ENCODE data around the gene OGFOD3.

Gene OGFOD3

GRCh38 chr17:82344175-82344907 is 74.0 kb downstream of the OGFOD3 start:
- Histone ChIP-seq H3K9ac (ENCODE audit: low read length) (no peak overlapping the region), H4K20me1 (ENCODE audit: low read depth, low read length) (no peaks in the 10 kb centered on the region), H3F3A (ENCODE audit: insufficient read depth) (no peaks in the 10 kb centered on the region), H3K9me3 (ENCODE audit: insufficient read depth, low read length) (no peaks in the 10 kb centered on the region), H2AFZ (ENCODE audit: low read depth, low read length, severe bottlenecking) (no peak overlapping the region), H3K79me2 (ENCODE audit: insufficient read depth, low read length) (no peaks in the 10 kb centered on the region), H3K4me3 (ENCODE audit: insufficient read depth, low read length, poor library complexity, severe bottlenecking) (no peak overlapping the region), H3K27ac (ENCODE audit: low read depth, low read length) (no peak overlapping the region), H3K36me3 (ENCODE audit: low read length) (no peaks in the 10 kb centered on the region), H3K27me3 (ENCODE audit: low read length) (no peaks in the 10 kb centered on the region), H3K9me2 (replicated peaks; ENCODE audit: insufficient read depth, low read length) (no peaks in the 10 kb centered on the region), H3K4me2 (ENCODE audit: low read depth, low read length, poor library complexity, severe bottlenecking) (no peak overlapping the region)
- no peak for TF ChIP-seq CTCF (IDR thresholded peaks at IDR 0.05; ENCODE audit: insufficient read depth, low read length, poor library complexity, severe bottlenecking)

GRCh38 chr17:82343560-82343959 is 74.8 kb downstream of the OGFOD3 start:
- no peaks in the 10 kb centered on the region for H4K20me1 ChIP-seq (ENCODE audit: low read depth, low read length)
- no peak overlapping the region for H3K27ac ChIP-seq (ENCODE audit: low read depth, low read length)
- H3F3A ChIP-seq (ENCODE audit: insufficient read depth), result no peaks in the 10 kb centered on the region
- no peaks in the 10 kb centered on the region for H3K9me3 ChIP-seq (ENCODE audit: insufficient read depth, low read length)
- no peak overlapping the region for H3K4me2 ChIP-seq (ENCODE audit: low read depth, low read length, poor library complexity, severe bottlenecking)
- H2AFZ ChIP-seq (ENCODE audit: low read depth, low read length, severe bottlenecking), result no peak overlapping the region
- H3K4me3 ChIP-seq (ENCODE audit: insufficient read depth, low read length, poor library complexity, severe bottlenecking), result no peak overlapping the region
- no peaks in the 10 kb centered on the region for H3K79me2 ChIP-seq (ENCODE audit: insufficient read depth, low read length)
- no peaks in the 10 kb centered on the region for H3K36me3 ChIP-seq (ENCODE audit: low read length)
- TF ChIP-seq CTCF (IDR thresholded peaks at IDR 0.05; ENCODE audit: insufficient read depth, low read length, poor library complexity, severe bottlenecking), result no peak
- TF ChIP-seq EZH2phosphoT487 (conservative IDR thresholded peaks at IDR 0.05; ENCODE audit: low read length), result no peak
- no peaks in the 10 kb centered on the region for H3K9me2 ChIP-seq (replicated peaks; ENCODE audit: insufficient read depth, low read length)
- H3K27me3 ChIP-seq (ENCODE audit: low read length), result no peaks in the 10 kb centered on the region
- no peak overlapping the region for H3K9ac ChIP-seq (ENCODE audit: low read length)

- Histone ChIP-seq H3K9me3 (ENCODE audit: insufficient read depth, low read length) (no peaks in the 10 kb centered on the region), H3K4me3 (ENCODE audit: insufficient read depth, low read length, poor library complexity, severe bottlenecking) (no peak overlapping the region), H4K20me1 (ENCODE audit: low read depth, low read length) (no peaks in the 10 kb centered on the region), H3K36me3 (ENCODE audit: low read length) (no peaks in the 10 kb centered on the region), H3K27me3 (ENCODE audit: low read length) (no peaks in the 10 kb centered on the region), H3K4me2 (ENCODE audit: low read depth, low read length, poor library complexity, severe bottlenecking) (no peak overlapping the region), H3K9me2 (replicated peaks; ENCODE audit: insufficient read depth, low read length) (no peaks in the 10 kb centered on the region), H3F3A (ENCODE audit: insufficient read depth) (no peaks in the 10 kb centered on the region), H3K9ac (ENCODE audit: low read length) (no peak overlapping the region), H3K27ac (ENCODE audit: low read depth, low read length) (no peak overlapping the region), H2AFZ (ENCODE audit: low read depth, low read length, severe bottlenecking) (no peak overlapping the region), H3K79me2 (ENCODE audit: insufficient read depth, low read length) (no peaks in the 10 kb centered on the region)
- no peak for TF ChIP-seq EZH2phosphoT487 (conservative IDR thresholded peaks at IDR 0.05; ENCODE audit: low read length)
Measured at GRCh38 chr17:82342361-82343079, 75.9 kb downstream of the OGFOD3 start.

Measured in SU-DHL-6 (cell line).